Upper lobe of left lung (tissue), 6 donors: ENCODE measurements around the gene ATG4A. TPM values are rescaled to one million over a fixed set of nuclear protein-coding genes. Genes with fewer than 3 reads are reported as not detected.

ENCODE experiments used
- ATAC-seq, 2 donors: fragments of 200-7000 bp; cut with Tn5 transposase; one replicate each; pipeline ENCODE4 v1.9.1; 2022; ENCODE audit warnings: mild to moderate bottlenecking in 2 of 2, moderate library complexity in 2 of 2; ENCODE audit not compliant: low FRiP score in 2 of 2
- DNase-seq, 2 donors: peaks; one replicate each; pipeline ENCODE4 v3.0.0-alpha.2; 2019 to 2020
- H3K27ac ChIP-seq, 4 donors: fragments of 200-600 bp; sonication (generic); one replicate each; pipeline ENCODE4 v1.5.1; 2016 to 2019
- H3K27me3 ChIP-seq, 4 donors: fragments of 200-600 bp; sonication (generic); one replicate each; pipeline ENCODE4 v1.5.1; 2017 to 2019
- H3K36me3 ChIP-seq, 4 donors: fragments of 200-600 bp; sonication (generic); one replicate each; pipeline ENCODE4 v1.5.1; 2016 to 2019
- H3K4me1 ChIP-seq, 4 donors: fragments of 200-600 bp; sonication (generic); one replicate each; pipeline ENCODE4 v1.5.1; 2018 to 2019
- H3K4me3 ChIP-seq, 4 donors: fragments of 200-600 bp; sonication (generic); one replicate each; pipeline ENCODE4 v1.5.1; 2017 to 2019; ENCODE audit warnings: mild to moderate bottlenecking in 2 of 4, moderate library complexity in 1 of 4
- H3K9me3 ChIP-seq, 4 donors: fragments of 200-600 bp; sonication (generic); one replicate each; pipeline ENCODE4 v1.5.1; 2018 to 2019
- EP300 ChIP-seq, 4 donors: sonication (generic); formaldehyde crosslinking; IDR thresholded peaks; one replicate each; pipeline ENCODE4 v1.5.1; 2017; ENCODE audit warnings: antibody characterized with exemption in 4 of 4, control low read depth in 2 of 4
- POLR2A ChIP-seq, 4 donors: fragments of 450-650 bp; IDR thresholded peaks; one replicate each; pipeline ENCODE4 v1.5.1; 2016 to 2017; ENCODE audit warnings: antibody characterized with exemption in 4 of 4, mild to moderate bottlenecking in 2 of 4
- POLR2AphosphoS5 ChIP-seq, 2 donors: sonication (generic); formaldehyde crosslinking; IDR thresholded peaks; one replicate each; pipeline ENCODE4 v1.5.1; 2017; ENCODE audit warnings: antibody characterized with exemption in 2 of 2
- WGBS, 2 donors: methylation state at CpG; one replicate each; pipeline ENCODE4 v1.1.5; 2017 to 2018; 5-methylcytosine and 5-hydroxymethylcytosine counted together
- total RNA-seq, 6 donors: library from RNA; depleted of rRNA in 4 of 6; stranded (reverse); fragments of >200 nt in 4 of 6; gene quantifications; one replicate each; pipeline versions ENCODE4 v1.1.0 to v1.2.1, GENCODE V29; 2016 to 2021
- TF ChIP-seq, protein P1 (sequence below), 6 experiments: fragments of 450-650 bp in 4 of 6; fragments of 200-600 bp in 2 of 6; sonication (generic) in 2 of 6; IDR thresholded peaks; one replicate each; pipeline ENCODE4 v1.5.1; 2016 to 2019; ENCODE audit warnings: antibody characterized with exemption in 6 of 6
- donor health status: DM: no; HTN: no; CAD: no; lungs with moderate emphysema.
- donor health status: DM: no; HTN: yes; CAD: no; lungs with severe emphysema.

The ATG4A gene, protein sequence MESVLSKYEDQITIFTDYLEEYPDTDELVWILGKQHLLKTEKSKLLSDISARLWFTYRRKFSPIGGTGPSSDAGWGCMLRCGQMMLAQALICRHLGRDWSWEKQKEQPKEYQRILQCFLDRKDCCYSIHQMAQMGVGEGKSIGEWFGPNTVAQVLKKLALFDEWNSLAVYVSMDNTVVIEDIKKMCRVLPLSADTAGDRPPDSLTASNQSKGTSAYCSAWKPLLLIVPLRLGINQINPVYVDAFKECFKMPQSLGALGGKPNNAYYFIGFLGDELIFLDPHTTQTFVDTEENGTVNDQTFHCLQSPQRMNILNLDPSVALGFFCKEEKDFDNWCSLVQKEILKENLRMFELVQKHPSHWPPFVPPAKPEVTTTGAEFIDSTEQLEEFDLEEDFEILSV
- 10 to 100 TPM in 5 of 6 donors, 1 to 10 TPM in 1; 9.4 to 21.0 (median 12.9) TPM for total RNA-seq

DNA sequence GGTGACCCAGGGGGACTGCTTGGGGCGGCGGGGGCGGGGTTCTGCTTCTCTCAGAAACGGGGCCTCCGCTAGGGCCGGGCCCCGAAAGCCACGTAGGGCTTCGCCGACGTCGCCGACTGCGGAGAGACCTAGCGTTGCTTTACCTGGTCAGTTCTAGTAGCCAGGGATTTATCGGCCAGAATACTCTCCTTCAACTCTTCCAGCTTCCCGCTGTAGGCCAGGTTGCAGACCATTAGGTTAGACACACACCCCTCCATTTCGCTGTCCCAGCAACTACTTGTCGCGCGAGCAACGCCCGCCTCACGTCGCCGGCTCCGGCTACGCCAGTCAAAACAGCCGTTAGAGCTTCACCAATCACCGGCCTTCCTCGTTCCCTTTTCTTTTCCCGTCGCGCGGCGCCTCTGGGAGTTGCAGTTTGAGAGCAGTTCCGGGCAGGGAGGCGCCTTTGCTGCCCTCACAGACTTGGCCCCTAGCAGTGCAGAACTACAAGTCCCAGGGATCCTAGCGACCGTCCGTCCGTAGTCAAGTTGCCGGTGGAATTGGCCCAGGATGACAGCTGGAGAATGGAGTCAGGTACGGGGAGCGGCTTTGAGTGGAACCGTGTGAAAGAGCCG, at the start of gene ATG4A, which contains the start of gene PSMD10:
TSS of gene ATG4A (plus strand) at position 515 of the 614 bp plus-strand sequence. CDS start at position 564, 49 bp downstream.
TSS of gene PSMD10 (minus strand) at position 279 of the 614 bp plus-strand sequence. CDS start at position 257, 22 bp downstream.
- Histone ChIP-seq H3K27me3 (no peaks in the 10 kb centered on the region), H3K4me3 (peak within 1 kb of the TSS; percentile 47 to 72 (median 56)), H3K27ac (peak within 1 kb of the TSS; percentile 81 to 87 (median 84)), H3K9me3 (no peaks in the 10 kb centered on the region), H3K36me3 (peaks cover 0 to 15% (median 0%) of the 10 kb centered on the region in 4 donors), H3K4me1 (peaks cover 0 to 9% (median 0%) of the 10 kb centered on the region in 4 donors)
- ATAC-seq (peak; percentile 99), DNase-seq (peak; percentile 93 to 95)
- TF ChIP-seq, protein P1, sequence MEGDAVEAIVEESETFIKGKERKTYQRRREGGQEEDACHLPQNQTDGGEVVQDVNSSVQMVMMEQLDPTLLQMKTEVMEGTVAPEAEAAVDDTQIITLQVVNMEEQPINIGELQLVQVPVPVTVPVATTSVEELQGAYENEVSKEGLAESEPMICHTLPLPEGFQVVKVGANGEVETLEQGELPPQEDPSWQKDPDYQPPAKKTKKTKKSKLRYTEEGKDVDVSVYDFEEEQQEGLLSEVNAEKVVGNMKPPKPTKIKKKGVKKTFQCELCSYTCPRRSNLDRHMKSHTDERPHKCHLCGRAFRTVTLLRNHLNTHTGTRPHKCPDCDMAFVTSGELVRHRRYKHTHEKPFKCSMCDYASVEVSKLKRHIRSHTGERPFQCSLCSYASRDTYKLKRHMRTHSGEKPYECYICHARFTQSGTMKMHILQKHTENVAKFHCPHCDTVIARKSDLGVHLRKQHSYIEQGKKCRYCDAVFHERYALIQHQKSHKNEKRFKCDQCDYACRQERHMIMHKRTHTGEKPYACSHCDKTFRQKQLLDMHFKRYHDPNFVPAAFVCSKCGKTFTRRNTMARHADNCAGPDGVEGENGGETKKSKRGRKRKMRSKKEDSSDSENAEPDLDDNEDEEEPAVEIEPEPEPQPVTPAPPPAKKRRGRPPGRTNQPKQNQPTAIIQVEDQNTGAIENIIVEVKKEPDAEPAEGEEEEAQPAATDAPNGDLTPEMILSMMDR (IDR thresholded peaks at IDR 0.05), result peak in 4 of 6 experiments; percentile 7 to 35 (median 22)
- TF ChIP-seq POLR2A (IDR thresholded peaks at IDR 0.05) (peak in 2 of 4 donors; percentile 56 to 79), POLR2AphosphoS5 (IDR thresholded peaks at IDR 0.05) (peak; percentile 38 to 70), EP300 (IDR thresholded peaks at IDR 0.05) (no peak)
- 0 to 42% methylated on average over 5 to 47 of the region's 47 CpGs for WGBS, 2 donors

DNA sequence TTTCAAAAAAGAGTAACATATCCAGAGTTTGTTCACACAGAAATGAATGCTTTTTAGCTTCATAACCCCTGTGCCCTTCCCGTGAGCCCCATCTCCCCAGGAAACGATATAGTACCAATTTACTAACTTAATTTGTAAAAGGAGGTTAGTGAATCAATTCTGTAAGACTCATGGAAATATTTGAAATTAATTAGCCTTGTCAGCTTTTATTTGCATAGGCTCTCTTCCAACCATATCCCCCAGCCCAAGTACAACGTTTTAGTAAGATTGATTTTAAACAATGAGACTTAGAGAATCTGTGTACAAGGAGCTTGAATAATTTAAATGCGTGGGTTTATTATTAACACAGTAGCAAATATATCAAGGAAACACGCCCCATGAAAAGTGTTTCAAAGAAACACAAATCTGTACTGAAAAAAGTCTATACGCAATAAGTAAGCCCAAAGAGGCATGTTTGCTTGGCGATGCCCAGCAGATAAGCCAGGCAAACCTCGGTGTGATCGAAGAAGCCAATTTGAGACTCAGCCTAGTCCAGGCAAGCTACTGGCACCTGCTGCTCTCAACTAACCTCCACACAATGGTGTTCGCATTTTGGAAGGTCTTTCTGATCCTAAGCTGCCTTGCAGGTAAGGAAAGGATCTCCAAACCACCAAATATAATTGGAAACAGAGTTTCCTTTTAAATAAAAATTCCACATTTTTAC, 46.9 kb upstream of the ATG4A start, which contains the start of gene VSIG1:
TSS of gene VSIG1 (plus strand) at position 512 of the 703 bp plus-strand sequence. CDS start at position 578, 66 bp downstream.
- WGBS, 2 donors, result 74 to 76% methylated on average over 10 of the region's 10 CpGs
- no peaks in the 10 kb centered on the region for H3K27me3 ChIP-seq
- no peak for ATAC-seq
- TF ChIP-seq POLR2A (IDR thresholded peaks at IDR 0.05) (no peak), POLR2AphosphoS5 (IDR thresholded peaks at IDR 0.05) (no peak), EP300 (IDR thresholded peaks at IDR 0.05) (no peak)
- TF ChIP-seq, protein P1 (IDR thresholded peaks at IDR 0.05), result no peak
- no peak within 1 kb of the TSS for H3K4me3 ChIP-seq
- H3K9me3 ChIP-seq, result no peaks in the 10 kb centered on the region
- H3K4me1 ChIP-seq, result no peaks in the 10 kb centered on the region
- DNase-seq, result no peak
- H3K27ac ChIP-seq, result no peak within 1 kb of the TSS
- H3K36me3 ChIP-seq, result no peaks in the 10 kb centered on the region

DNA sequence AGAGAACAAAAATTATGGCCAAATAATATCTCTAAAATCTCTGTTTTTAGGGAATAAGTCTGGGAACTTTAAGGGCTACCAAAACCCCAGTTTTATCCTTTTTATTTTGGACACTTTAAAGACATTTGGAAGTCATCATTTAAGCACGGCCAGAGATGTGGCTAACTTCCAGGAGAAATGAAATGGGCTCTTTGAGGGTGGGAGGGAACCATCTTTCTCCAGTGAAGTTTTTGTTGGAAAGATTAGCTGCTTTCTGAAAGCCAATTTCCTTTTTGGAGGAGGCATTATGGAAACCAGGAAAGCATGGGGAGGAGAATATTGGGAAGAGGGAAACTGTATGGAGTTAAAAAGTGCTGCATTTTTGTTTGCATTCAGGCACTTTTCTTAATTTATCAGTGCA, 41.9 kb upstream of the ATG4A start:
- H3K36me3 ChIP-seq, result no peaks in the 10 kb centered on the region
- no peaks in the 10 kb centered on the region for H3K4me1 ChIP-seq
- DNase-seq, result no peak

DNA sequence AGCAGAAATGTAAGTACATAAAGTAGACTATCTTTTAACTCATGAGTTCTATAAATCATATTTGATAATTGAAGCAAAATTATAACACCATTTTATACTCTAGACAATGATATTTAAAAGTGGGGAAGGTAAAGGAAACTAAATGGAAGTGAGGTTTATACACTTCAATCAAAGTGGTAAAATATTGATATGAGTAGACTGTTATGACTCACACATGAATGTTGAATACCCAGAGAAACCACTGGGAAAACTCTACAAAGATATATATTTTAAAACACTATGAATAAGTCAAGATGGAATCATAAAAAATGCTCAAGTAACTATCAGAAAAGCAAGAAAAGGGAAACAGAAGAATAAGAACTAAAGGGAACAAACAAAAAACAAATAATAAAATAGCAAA, 38.4 kb upstream of the ATG4A start:
- DNase-seq (no peak), ATAC-seq (no peak)
- H3K9me3 ChIP-seq, result no peaks in the 10 kb centered on the region
- no peak overlapping the region for H3K27ac ChIP-seq
- H3K36me3 ChIP-seq, result no peaks in the 10 kb centered on the region
- H3K27me3 ChIP-seq, result no peaks in the 10 kb centered on the region
- no peak overlapping the region for H3K4me3 ChIP-seq
- TF ChIP-seq POLR2A (IDR thresholded peaks at IDR 0.05) (no peak), EP300 (IDR thresholded peaks at IDR 0.05) (no peak), POLR2AphosphoS5 (IDR thresholded peaks at IDR 0.05) (no peak)
- TF ChIP-seq, protein P1 (IDR thresholded peaks at IDR 0.05), result no peak
- no peaks in the 10 kb centered on the region for H3K4me1 ChIP-seq

More for the DNA sequence above, 41.9 kb upstream of the ATG4A start:
- TF ChIP-seq POLR2A (IDR thresholded peaks at IDR 0.05), result no peak
- no peak for TF ChIP-seq POLR2AphosphoS5 (IDR thresholded peaks at IDR 0.05)
- TF ChIP-seq, protein P1 (IDR thresholded peaks at IDR 0.05), result no peak
- TF ChIP-seq EP300 (IDR thresholded peaks at IDR 0.05), result no peak
- Histone ChIP-seq H3K27me3 (no peaks in the 10 kb centered on the region), H3K4me3 (no peak overlapping the region), H3K27ac (no peak overlapping the region), H3K9me3 (no peaks in the 10 kb centered on the region)
- ATAC-seq, result no peak
- WGBS, 2 donors, result 55 to 77% methylated on average over 1 of the region's 1 CpG
